GM12891 (cell line): ENCODE results near the gene NETO2.
"Not testable (repeated sequence)": the region's sequence is repeated elsewhere in the genome, so short reads cannot be mapped to it uniquely, and the experiment has no call there.

Source experiments
- DNase-seq: peaks from one replicate; pipeline ENCODE4 v3.0.0; 2011; ENCODE audit warnings: low spot score; ENCODE audit not compliant: insufficient read length
- FAIRE-seq: peaks from 2 replicates; lab custom pipeline; 2011; peaks lifted over from hg19 to GRCh38; lab: Jason Lieb, UNC
- PAX5 ChIP-seq: IDR thresholded peaks from 2 replicates; pipeline ENCODE4 v1.6.1; 2011; ENCODE audit warnings: low read length, moderate library complexity, mild to moderate bottlenecking; ENCODE audit not compliant: insufficient read depth, severe bottlenecking
- POLR2A ChIP-seq: IDR thresholded peaks from 2 replicates; pipeline ENCODE4 v1.6.1; 2011; ENCODE audit warnings: low read depth, low read length, control low read depth
- POLR2AphosphoS5 ChIP-seq: IDR thresholded peaks from 2 replicates; pipeline ENCODE4 v1.6.1; 2011; ENCODE audit warnings: low read depth, low read length, control low read depth
- POU2F2 ChIP-seq: IDR thresholded peaks from 2 replicates; pipeline ENCODE4 v1.6.1; 2011; ENCODE audit warnings: low read depth, mild to moderate bottlenecking, control low read depth, low read length, moderate library complexity
- SPI1 ChIP-seq: IDR thresholded peaks from 2 replicates; pipeline ENCODE4 v1.6.1; 2011; ENCODE audit warnings: low read depth, low read length, control low read depth
- TAF1 ChIP-seq: IDR thresholded peaks from 2 replicates; pipeline ENCODE4 v1.6.1; 2011; ENCODE audit warnings: low read depth, low read length, control low read depth

The NETO2 gene

DNA sequence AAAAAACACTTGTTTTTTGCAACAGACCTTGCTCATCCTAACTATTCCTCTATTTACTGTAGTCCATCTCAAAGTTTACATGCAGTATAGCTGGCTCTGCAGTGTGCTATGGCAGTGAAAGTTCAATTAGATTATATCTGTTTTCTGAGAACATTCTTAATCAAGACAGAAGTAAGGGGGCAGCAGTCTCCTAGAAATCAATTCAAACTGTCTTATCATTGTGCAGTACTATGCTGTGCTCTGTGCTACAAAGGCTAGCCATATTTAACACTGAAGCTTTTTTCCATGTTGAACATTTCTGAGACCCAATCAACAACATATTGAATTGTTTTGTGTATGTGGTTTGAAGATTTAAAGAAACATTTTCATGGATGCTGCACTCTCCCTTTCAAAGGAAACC is 11.4 kb downstream of the NETO2 start:
- FAIRE-seq, result no peak
- TF ChIP-seq POU2F2 (no peak), POLR2AphosphoS5 (no peak), PAX5 (no peak), POLR2A (no peak), TAF1 (no peak), SPI1 (no peak)
- DNase-seq, result no peak

DNA sequence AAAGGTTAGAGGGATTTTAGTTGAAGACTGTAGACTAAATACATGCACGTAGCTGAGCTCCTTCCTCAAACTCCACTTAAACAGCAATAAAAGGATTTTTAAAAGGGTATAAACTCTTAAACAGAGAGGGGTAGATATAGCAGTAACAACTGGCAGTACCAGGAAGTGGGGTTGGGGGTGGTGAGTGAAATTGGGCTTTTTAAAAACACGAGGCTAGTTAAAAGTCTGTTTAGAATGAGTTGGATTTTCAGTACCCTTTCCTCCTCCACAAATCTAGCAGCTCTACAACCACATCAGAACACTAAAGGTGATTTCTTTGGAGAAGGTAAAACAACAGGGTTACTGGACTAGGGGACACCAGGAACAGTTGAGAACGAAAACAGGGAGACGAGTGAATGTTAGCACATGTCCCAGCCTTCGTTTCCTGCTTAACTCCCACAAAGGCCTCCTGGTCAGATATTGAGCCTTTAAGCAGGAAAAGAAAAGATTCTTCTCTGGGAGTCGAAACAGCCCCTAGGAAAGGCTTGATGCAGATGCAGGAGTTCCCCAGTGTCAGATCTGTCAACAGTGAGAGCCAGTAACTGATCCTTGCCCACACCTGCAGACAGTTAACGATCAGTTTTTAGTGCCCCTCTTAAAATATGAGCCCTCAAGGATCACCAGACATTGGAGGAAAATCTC is 13.8 kb downstream of the NETO2 start:
- FAIRE-seq (peak; percentile 13), DNase-seq (no peak)
- no peak for TF ChIP-seq POU2F2
- no peak for TF ChIP-seq POLR2AphosphoS5
- no peak for TF ChIP-seq PAX5
- no peak for TF ChIP-seq SPI1
- TF ChIP-seq POLR2A, result no peak

- FAIRE-seq (no peak), DNase-seq (no peak)
- TF ChIP-seq TAF1 (no peak), POLR2A (no peak), PAX5 (no peak), POU2F2 (no peak), POLR2AphosphoS5 (no peak), SPI1 (no peak)
Observed at GRCh38 chr16:47127541-47127940, 16.2 kb downstream of the NETO2 start.

- TF ChIP-seq TAF1, result no peak
- no peak for TF ChIP-seq POLR2AphosphoS5
- TF ChIP-seq SPI1, result no peak
- no peak for TF ChIP-seq POLR2A
- TF ChIP-seq PAX5, result no peak
- FAIRE-seq, result no peak
- no peak for DNase-seq
Observed at GRCh38 chr16:47125757-47126156, 18.0 kb downstream of the NETO2 start.

GRCh38 chr16:47113130-47113529 is 30.6 kb downstream of the NETO2 start:
- TF ChIP-seq TAF1 (no peak), POU2F2 (no peak), PAX5 (no peak), POLR2AphosphoS5 (no peak), SPI1 (no peak), POLR2A (no peak)
- no peak for FAIRE-seq
- DNase-seq, result no peak

DNA sequence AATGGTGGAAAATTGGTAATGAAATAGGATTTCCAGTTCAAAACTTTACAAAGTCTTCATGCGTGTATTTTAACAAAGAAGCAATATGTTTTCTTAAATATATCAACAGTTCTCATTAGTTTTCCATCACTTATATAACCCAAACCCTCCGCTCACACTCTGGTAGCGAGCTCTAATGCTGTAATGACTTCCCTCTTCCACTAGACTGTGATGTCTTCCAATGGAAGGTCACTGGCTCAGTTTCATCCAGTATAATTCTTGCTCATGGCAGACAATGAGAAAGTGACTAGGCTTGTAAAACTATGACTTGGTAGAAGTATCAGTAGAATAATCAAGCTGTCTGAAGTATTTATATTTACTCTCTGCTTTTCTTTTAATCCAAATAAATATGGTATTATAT is 32.8 kb downstream of the NETO2 start:
- FAIRE-seq, result no peak
- DNase-seq, result no peak

DNA sequence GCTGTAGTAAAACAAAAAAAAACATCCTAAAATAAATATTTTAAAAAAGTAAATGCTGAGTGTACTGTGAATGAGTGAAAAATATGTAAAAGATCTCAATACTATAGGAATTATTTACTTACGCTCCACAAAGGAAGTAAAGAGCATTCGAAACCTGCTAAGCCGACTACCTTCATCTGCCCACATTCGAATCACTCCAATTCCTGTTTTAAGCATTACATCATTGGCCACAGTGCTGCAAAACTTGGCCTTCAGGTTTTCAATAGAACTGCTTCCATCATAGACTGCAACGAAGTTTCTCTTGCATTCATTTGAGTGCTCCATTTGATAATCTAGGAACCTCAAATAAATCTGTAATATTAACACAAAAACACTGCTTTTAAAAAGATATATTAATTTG is 34.4 kb downstream of the NETO2 start:
- no peak for TF ChIP-seq POLR2A
- TF ChIP-seq PAX5, result no peak
- no peak for TF ChIP-seq SPI1
- TF ChIP-seq TAF1, result no peak
- no peak for TF ChIP-seq POLR2AphosphoS5
- no peak for TF ChIP-seq POU2F2
- no peak for DNase-seq
- no peak for FAIRE-seq

More for the DNA sequence above, 32.8 kb downstream of the NETO2 start:
- TF ChIP-seq PAX5, result no peak
- no peak for TF ChIP-seq SPI1
- TF ChIP-seq POLR2A, result no peak
- no peak for TF ChIP-seq TAF1
- no peak for TF ChIP-seq POU2F2
- no peak for TF ChIP-seq POLR2AphosphoS5

DNA sequence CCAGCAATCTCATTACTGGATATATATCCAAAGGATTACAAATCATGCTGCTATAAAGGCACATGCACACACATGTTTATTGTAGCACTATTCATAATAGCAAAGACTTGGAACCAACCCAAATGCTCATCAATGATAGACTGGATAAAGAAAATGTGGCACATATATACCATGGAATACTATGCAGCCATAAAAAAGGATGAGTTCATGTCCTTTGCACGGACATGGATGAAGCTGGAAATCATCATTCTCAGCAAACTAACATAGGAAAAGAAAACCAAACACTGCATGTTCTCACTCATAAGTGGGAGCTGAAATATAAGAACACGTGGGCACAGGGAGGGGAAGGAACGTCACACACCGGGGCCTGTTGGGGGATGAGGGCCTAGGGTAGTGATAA is 40.8 kb downstream of the NETO2 start:
- not testable (repeated sequence) for DNase-seq, FAIRE-seq

DNA sequence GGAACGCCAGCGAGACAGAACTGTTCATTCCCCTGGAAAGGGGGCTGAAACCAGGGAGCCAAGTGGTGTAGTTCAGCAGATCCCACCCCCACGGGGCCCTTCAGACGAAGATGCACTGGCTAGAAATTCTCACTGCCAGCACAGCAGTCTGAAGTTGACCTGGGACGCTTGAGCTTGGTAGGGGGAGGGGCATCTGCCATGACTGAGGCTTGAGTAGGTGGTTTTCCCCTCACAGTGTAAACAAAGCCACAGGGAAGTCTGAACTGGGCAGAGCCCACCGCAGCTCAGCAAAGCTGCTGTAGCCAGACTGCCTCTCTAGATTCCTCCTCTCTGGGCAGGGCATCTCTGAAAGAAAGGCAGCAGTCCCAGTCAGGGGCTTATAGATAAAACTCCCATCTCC is 46.6 kb downstream of the NETO2 start:
- not testable (repeated sequence) for DNase-seq, FAIRE-seq

DNA sequence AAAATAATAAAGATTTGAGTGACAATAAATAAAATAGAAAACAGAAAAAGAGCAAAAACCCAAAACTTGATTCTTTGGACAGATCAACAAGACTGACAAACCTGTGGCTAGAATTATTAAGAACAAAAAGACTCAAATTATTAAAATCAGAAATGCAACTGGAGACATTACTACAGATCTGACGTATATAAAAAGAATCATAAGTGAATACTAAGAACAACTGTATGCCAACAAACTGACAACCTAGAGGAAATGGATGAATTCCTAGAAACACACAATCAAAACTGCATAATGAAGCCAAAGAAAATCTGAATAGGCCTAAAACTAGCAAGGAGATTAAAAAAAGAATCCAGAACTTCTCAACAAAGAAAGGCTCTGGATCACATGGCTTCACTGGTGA is 47.4 kb downstream of the NETO2 start:
- TF ChIP-seq POU2F2, result no peak
- TF ChIP-seq POLR2A, result no peak
- no peak for TF ChIP-seq SPI1
- TF ChIP-seq POLR2AphosphoS5, result no peak
- TF ChIP-seq PAX5, result no peak
- TF ChIP-seq TAF1, result no peak
- DNase-seq, result no peak
- FAIRE-seq, result no peak

- FAIRE-seq, result no peak
- DNase-seq, result no peak
- TF ChIP-seq POLR2AphosphoS5, result no peak
- no peak for TF ChIP-seq PAX5
- TF ChIP-seq POLR2A, result no peak
- TF ChIP-seq TAF1, result no peak
- no peak for TF ChIP-seq POU2F2
- TF ChIP-seq SPI1, result no peak
Observed at GRCh38 chr16:47084198-47084597, 59.5 kb downstream of the NETO2 start.
